HCT116 (cell line): ENCODE data around the gene ACER3. TPM values are rescaled to one million over a fixed set of nuclear protein-coding genes. Genes with fewer than 3 reads are reported as not detected.

Experiments
- ATAC-seq: fragments of 200-7000 bp; cut with Tn5 transposase; 2 replicates; pipeline ENCODE4 v1.9.1; 2020; ENCODE audit warnings: mild to moderate bottlenecking, moderate library complexity
- BruUV-seq: library from RNA; stranded (reverse); fragments of 400-500 nt; replicated peaks from 2 replicates; lab custom pipeline; 2021; lab: Mats Ljungman, UMichigan
- CTCF ChIA-PET: fragments of 300-600 bp; sonication (Branson Sonifier 250); formaldehyde crosslinking; loops from one replicate; lab custom pipeline; 2021; ENCODE audit warnings: antibody characterized with exemption; lab: Charles Lee
- POLR2A ChIA-PET: fragments of 300-600, 350-600 bp; sonication (Branson Sonifier 250); formaldehyde crosslinking; loops from one replicate; lab custom pipeline; 2021; ENCODE audit warnings: antibody characterized with exemption; lab: Charles Lee
- RAD21 ChIA-PET, 2 experiments: fragments of 300-600 bp; sonication (Branson Sonifier 250); formaldehyde crosslinking; loops; one replicate each; lab custom pipeline; 2023; ENCODE audit warnings: low total read pairs in 2 of 2; ENCODE audit not compliant: uncharacterized antibody in 2 of 2, unreplicated experiment in 2 of 2, low non-redundant PET in 1 of 2; lab: Charles Lee
- DNase-seq: peaks from one replicate; pipeline ENCODE4 v3.0.0-alpha.2; 2010; ENCODE audit warnings: low read depth, low spot score
- H2AFZ ChIP-seq: fragments of 200-600 bp; shearing (Covaris generic), sonication (generic); 2 replicates; pipeline ENCODE4 v1.6.1; 2017; ENCODE audit warnings: low read depth, mixed run types, mixed read lengths, antibody characterized with exemption, low read length; ENCODE audit not compliant: poor library complexity, severe bottlenecking
- H3K27ac ChIP-seq: 2 replicates; pipeline ENCODE4 v1.5.1; 2012; ENCODE audit warnings: low read depth, low read length
- H3K27me3 ChIP-seq: fragments of 200-600 bp; sonication (generic); 2 replicates; pipeline ENCODE4 v1.6.1; 2016; ENCODE audit warnings: mixed run types, low read length, mixed read lengths; ENCODE audit not compliant: insufficient read depth
- H3K36me3 ChIP-seq, 2 experiments: fragments of 200-500 bp in 1 of 2; fragments of 200-600 bp in 1 of 2; sonication (Bioruptor generic) in 1 of 2; sonication (generic) in 1 of 2; 2 replicates each; pipeline versions ENCODE4 v1.5.1 to v1.6.1; 2014 to 2016; ENCODE audit warnings: low read length in 2 of 2, inconsistent platforms in 1 of 2, mixed read lengths in 1 of 2, mixed run types in 1 of 2; ENCODE audit not compliant: insufficient read depth in 2 of 2, control insufficient read depth in 1 of 2
- H3K4me1 ChIP-seq, 2 experiments: fragments of 200-600 bp in 1 of 2; sonication (generic) in 1 of 2; 2 replicates each; pipeline versions ENCODE4 v1.5.1 to v1.6.1; 2012 to 2017; ENCODE audit warnings: low read length in 2 of 2, inconsistent platforms in 1 of 2, mild to moderate bottlenecking in 1 of 2, mixed read lengths in 1 of 2, mixed run types in 1 of 2, moderate library complexity in 1 of 2; ENCODE audit not compliant: insufficient read depth in 2 of 2, control insufficient read depth in 1 of 2
- H3K4me2 ChIP-seq: fragments of 200-600 bp; sonication (generic); 2 replicates; pipeline ENCODE4 v1.6.1; 2017; ENCODE audit warnings: mixed run types, low read length, mixed read lengths
- H3K4me3 ChIP-seq, 2 experiments: fragments of 200-600 bp in 1 of 2; sonication (generic) in 1 of 2; replicated peaks in 1 of 2; 2 replicates each; pipeline ENCODE4 v1.5.1; 2011 to 2016; ENCODE audit warnings: low read length in 2 of 2, control low read depth in 1 of 2, low read depth in 1 of 2, mild to moderate bottlenecking in 1 of 2, mixed read lengths in 1 of 2, mixed run types in 1 of 2
- H3K79me2 ChIP-seq: fragments of 200-600 bp; sonication (generic); 2 replicates; pipeline ENCODE4 v1.6.1; 2017; ENCODE audit warnings: mild to moderate bottlenecking, mixed run types, low read length, moderate library complexity, mixed read lengths; ENCODE audit not compliant: insufficient read depth
- H3K9ac ChIP-seq: fragments of 200-600 bp; sonication (generic); 2 replicates; pipeline ENCODE4 v1.6.1; 2016; ENCODE audit warnings: low read length, mixed read lengths
- H3K9me2 ChIP-seq: fragments of 200-600 bp; sonication (generic), shearing (Covaris generic); 2 replicates; pipeline ENCODE4 v1.6.1; 2017; ENCODE audit warnings: mixed run types, mild to moderate bottlenecking, moderate library complexity; ENCODE audit not compliant: insufficient read depth
- H3K9me3 ChIP-seq, 2 experiments: fragments of 200-500 bp in 1 of 2; fragments of 200-600 bp in 1 of 2; sonication (Bioruptor generic) in 1 of 2; sonication (generic) in 1 of 2; 2 replicates each; pipeline ENCODE4 v1.6.1; 2014 to 2017; ENCODE audit warnings: low read length in 2 of 2, mixed read lengths in 2 of 2, inconsistent platforms in 1 of 2, low read depth in 1 of 2, mild to moderate bottlenecking in 1 of 2, mixed run types in 1 of 2, moderate library complexity in 1 of 2; ENCODE audit not compliant: control insufficient read depth in 1 of 2, insufficient read depth in 1 of 2
- H4K20me1 ChIP-seq: fragments of 200-600 bp; sonication (generic), shearing (Covaris generic); 2 replicates; pipeline ENCODE4 v1.6.1; 2017; ENCODE audit warnings: mixed run types, mild to moderate bottlenecking, moderate library complexity; ENCODE audit not compliant: insufficient read depth
- CEBPB ChIP-seq: IDR thresholded peaks from 2 replicates; pipeline ENCODE4 v1.6.1; 2012; ENCODE audit warnings: low read depth
- EGR1 ChIP-seq: IDR thresholded peaks from 2 replicates; pipeline ENCODE4 v1.6.1; 2012; ENCODE audit warnings: low read depth
- RAD21 ChIP-seq: IDR thresholded peaks from 2 replicates; pipeline ENCODE4 v1.6.1; 2012; ENCODE audit warnings: low read depth, mild to moderate bottlenecking
- SIN3A ChIP-seq: IDR thresholded peaks from 2 replicates; pipeline ENCODE4 v1.6.1; 2012; ENCODE audit warnings: low read depth
- intact Hi-C: fragments of 100-400 bp; cut with micrococcal nuclease; formaldehyde crosslinking; loops from 2 replicates; pipeline ENCODE4 v1.10.0; 2022
- total RNA-seq: library from RNA; stranded (reverse); gene quantifications from one replicate; pipeline ENCODE4 v1.2.1, GENCODE V29; 2021; ENCODE audit not compliant: unreplicated experiment
- TF ChIP-seq, protein P1 (sequence below): IDR thresholded peaks from 2 replicates; pipeline ENCODE4 v1.6.1; 2012; ENCODE audit warnings: low read depth
- TF ChIP-seq, protein P2 (sequence below): IDR thresholded peaks from 2 replicates; pipeline ENCODE4 v1.6.1; 2011; ENCODE audit warnings: mild to moderate bottlenecking, low read length, moderate library complexity; ENCODE audit not compliant: insufficient replicate concordance; ENCODE audit errors: extremely low read depth
- TF ChIP-seq, protein P3 (sequence below): IDR thresholded peaks from 2 replicates; pipeline ENCODE4 v1.6.1; 2012
- TF ChIP-seq, protein P4 (sequence below): IDR thresholded peaks from 2 replicates; pipeline ENCODE4 v1.6.1; 2012

The ACER3 gene
- total RNA-seq, 1 experiment from 2014 or later = 19.1 TPM

DNA sequence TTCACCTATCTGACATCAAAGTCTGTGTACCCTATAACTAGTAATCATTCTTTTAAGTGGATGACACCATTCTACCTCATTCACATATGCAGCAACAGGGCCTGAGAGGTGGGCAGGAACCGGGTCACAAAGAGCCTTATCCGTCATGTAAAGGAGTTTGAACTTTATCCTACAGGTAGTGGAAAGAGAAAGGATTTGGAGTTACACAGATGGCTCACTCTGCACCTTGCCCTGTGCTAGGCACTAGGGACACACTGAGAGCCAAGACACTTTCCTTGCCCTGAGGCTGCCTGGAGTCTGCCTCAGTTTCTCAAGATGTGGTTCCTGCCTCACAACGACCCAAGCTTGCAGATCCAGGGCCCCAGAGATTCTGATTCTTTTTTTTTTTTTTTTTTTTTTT is 14.3 kb upstream of the ACER3 start (continued):
- TF ChIP-seq, protein P1, sequence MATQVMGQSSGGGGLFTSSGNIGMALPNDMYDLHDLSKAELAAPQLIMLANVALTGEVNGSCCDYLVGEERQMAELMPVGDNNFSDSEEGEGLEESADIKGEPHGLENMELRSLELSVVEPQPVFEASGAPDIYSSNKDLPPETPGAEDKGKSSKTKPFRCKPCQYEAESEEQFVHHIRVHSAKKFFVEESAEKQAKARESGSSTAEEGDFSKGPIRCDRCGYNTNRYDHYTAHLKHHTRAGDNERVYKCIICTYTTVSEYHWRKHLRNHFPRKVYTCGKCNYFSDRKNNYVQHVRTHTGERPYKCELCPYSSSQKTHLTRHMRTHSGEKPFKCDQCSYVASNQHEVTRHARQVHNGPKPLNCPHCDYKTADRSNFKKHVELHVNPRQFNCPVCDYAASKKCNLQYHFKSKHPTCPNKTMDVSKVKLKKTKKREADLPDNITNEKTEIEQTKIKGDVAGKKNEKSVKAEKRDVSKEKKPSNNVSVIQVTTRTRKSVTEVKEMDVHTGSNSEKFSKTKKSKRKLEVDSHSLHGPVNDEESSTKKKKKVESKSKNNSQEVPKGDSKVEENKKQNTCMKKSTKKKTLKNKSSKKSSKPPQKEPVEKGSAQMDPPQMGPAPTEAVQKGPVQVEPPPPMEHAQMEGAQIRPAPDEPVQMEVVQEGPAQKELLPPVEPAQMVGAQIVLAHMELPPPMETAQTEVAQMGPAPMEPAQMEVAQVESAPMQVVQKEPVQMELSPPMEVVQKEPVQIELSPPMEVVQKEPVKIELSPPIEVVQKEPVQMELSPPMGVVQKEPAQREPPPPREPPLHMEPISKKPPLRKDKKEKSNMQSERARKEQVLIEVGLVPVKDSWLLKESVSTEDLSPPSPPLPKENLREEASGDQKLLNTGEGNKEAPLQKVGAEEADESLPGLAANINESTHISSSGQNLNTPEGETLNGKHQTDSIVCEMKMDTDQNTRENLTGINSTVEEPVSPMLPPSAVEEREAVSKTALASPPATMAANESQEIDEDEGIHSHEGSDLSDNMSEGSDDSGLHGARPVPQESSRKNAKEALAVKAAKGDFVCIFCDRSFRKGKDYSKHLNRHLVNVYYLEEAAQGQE = no peak
- TF ChIP-seq, protein P2, sequence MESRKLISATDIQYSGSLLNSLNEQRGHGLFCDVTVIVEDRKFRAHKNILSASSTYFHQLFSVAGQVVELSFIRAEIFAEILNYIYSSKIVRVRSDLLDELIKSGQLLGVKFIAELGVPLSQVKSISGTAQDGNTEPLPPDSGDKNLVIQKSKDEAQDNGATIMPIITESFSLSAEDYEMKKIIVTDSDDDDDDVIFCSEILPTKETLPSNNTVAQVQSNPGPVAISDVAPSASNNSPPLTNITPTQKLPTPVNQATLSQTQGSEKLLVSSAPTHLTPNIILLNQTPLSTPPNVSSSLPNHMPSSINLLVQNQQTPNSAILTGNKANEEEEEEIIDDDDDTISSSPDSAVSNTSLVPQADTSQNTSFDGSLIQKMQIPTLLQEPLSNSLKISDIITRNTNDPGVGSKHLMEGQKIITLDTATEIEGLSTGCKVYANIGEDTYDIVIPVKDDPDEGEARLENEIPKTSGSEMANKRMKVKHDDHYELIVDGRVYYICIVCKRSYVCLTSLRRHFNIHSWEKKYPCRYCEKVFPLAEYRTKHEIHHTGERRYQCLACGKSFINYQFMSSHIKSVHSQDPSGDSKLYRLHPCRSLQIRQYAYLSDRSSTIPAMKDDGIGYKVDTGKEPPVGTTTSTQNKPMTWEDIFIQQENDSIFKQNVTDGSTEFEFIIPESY = no peak
- TF ChIP-seq EGR1 = no peak
- TF ChIP-seq, protein P3, sequence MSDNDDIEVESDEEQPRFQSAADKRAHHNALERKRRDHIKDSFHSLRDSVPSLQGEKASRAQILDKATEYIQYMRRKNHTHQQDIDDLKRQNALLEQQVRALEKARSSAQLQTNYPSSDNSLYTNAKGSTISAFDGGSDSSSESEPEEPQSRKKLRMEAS = no peak
- TF ChIP-seq, protein P4, sequence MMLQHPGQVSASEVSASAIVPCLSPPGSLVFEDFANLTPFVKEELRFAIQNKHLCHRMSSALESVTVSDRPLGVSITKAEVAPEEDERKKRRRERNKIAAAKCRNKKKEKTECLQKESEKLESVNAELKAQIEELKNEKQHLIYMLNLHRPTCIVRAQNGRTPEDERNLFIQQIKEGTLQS = no peak
- TF ChIP-seq, all 23 proteins: peak for 0

DNA sequence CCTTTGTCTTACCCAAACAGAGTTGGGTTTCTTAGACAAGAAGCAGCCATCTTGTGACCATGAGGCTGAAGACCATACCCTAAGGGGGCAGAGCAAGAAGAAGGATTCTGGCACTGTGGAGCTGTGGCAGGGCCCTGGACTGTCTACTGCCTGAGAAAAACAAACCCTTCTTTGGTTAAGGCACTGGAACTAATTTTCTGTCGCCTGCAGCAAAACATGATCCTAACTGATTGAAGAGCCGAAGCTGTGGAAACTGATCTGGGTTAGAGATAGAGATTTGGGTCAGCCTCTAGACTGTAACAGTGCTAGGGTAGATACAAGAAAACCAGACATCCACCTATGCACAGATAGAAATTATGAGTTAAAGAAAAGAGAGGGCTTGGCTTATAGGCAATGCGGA is 11.3 kb upstream of the ACER3 start:
- H3K9me3 ChIP-seq = no peaks in the 10 kb centered on the region
- H3K27me3 ChIP-seq = no peaks in the 10 kb centered on the region
- RAD21 ChIA-PET = no interaction called here
- no peaks in the 10 kb centered on the region for H3K79me2 ChIP-seq
- H4K20me1 ChIP-seq = no peaks in the 10 kb centered on the region
- intact Hi-C loops = no loop called here
- no peaks in the 10 kb centered on the region for H3K36me3 ChIP-seq
- H2AFZ ChIP-seq = no peak overlapping the region
- no peaks in the 10 kb centered on the region for H3K4me1 ChIP-seq
- POLR2A ChIA-PET = no interaction called here
- H3K4me3 ChIP-seq = no peak overlapping the region
- H3K4me2 ChIP-seq = no peak overlapping the region
- H3K27ac ChIP-seq = no peak overlapping the region
- H3K9me2 ChIP-seq = no peaks in the 10 kb centered on the region
- CTCF ChIA-PET = interaction anchor here (0.7 kb wide), 1 partner anchor 71 kb away, joined by 3 read pairs; no protein-coding TSS in a partner anchor
- no peak overlapping the region for H3K9ac ChIP-seq
- no peak for ATAC-seq
- no peak for DNase-seq
- no TSS peak for BruUV-seq
- no peak for TF ChIP-seq SIN3A
- TF ChIP-seq CEBPB = no peak
- TF ChIP-seq RAD21 = no peak
- TF ChIP-seq, all 23 proteins: peak for 0
